ENCODE measurements around the gene PXMP2. TPM values are rescaled to one million over a fixed set of nuclear protein-coding genes. Genes with fewer than 3 reads are reported as not detected.
"Not testable (repeated sequence)": the region's sequence is repeated elsewhere in the genome, so short reads cannot be mapped to it uniquely, and the experiment has no call there.

Gene PXMP2
- total RNA-seq, 5 donors from 2014 or later (not counting 1 experiment from before 2014, with no cell fraction given), result 3.1 to 8.9 (median 6.5) TPM

- DNase-seq; H3K27me3 Mint-ChIP-seq; H3K9me3 ChIP-seq; H3K4me1 ChIP-seq (ENCODE audit: control insufficient read depth in 1 of 2, extremely low read depth in 1 of 2, insufficient read depth in 2 of 2, low read length in 2 of 2); H3K27ac ChIP-seq (ENCODE audit: low read length); H3K36me3 ChIP-seq (ENCODE audit: control insufficient read depth in 2 of 2, extremely low read depth in 1 of 2, insufficient read depth in 1 of 2, low read length in 1 of 2); ATAC-seq (replicated peaks in 1 of 4); POLR2A ChIA-PET; H3K36me3 Mint-ChIP-seq; H3K27ac Mint-ChIP-seq; H3K9me3 Mint-ChIP-seq; H3K4me3 ChIP-seq (ENCODE audit: control insufficient read depth in 1 of 2, extremely low read depth in 1 of 2, low read length in 1 of 2); H3K4me3 Mint-ChIP-seq; H3K27me3 ChIP-seq (replicated peaks in 1 of 2; ENCODE audit: control insufficient read depth in 2 of 2, extremely low read depth in 1 of 2, insufficient read depth in 2 of 2, low read length in 1 of 2): not testable (repeated sequence)
- WGBS (ENCODE audit: insufficient coverage), result 96% methylated on average over 3 of the region's 3 CpGs
- CTCF ChIA-PET, result interaction anchor here in 1 of 2 donors (0.7 kb wide), 1 partner anchor 15 kb away, joined by 3 read pairs; no protein-coding TSS in a partner anchor
- H3K4me1 Mint-ChIP-seq, result peaks cover 0 to 13% (median 4%) of the 10 kb centered on the region in 3 donors
These were observed 4.6 kb downstream of the PXMP2 start for GRCh38 chr12:132692030-132692429.

DNA sequence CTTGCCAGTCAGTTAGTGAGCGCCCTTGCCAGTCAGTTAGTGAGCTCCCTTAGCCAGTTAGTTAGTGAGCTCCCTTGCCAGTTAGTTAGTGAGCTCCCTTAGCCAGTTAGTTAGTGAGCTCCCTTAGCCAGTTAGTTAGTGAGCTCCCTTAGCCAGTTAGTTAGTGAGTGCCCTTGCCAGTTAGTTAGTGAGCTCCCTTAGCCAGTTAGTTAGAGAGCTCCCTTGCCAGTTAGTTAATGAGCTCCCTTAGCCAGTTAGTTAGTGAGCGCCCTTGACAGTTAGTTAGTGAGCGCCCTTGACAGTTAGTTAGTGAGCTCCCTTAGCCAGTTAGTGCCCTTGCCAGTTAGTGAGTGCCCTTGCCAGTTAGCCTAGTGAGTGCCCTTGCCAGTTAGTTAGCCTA is 7.5 kb downstream of the PXMP2 start:
- H3K27ac ChIP-seq (ENCODE audit: low read length); H3K4me3 Mint-ChIP-seq; H3K27me3 ChIP-seq (replicated peaks in 1 of 2; ENCODE audit: control insufficient read depth in 2 of 2, extremely low read depth in 1 of 2, insufficient read depth in 2 of 2, low read length in 1 of 2); DNase-seq; H3K27ac Mint-ChIP-seq; H3K4me3 ChIP-seq (ENCODE audit: control insufficient read depth in 1 of 2, extremely low read depth in 1 of 2, low read length in 1 of 2); ATAC-seq (replicated peaks in 1 of 4); H3K4me1 Mint-ChIP-seq; H3K9me3 Mint-ChIP-seq; H3K4me1 ChIP-seq (ENCODE audit: control insufficient read depth in 1 of 2, extremely low read depth in 1 of 2, insufficient read depth in 2 of 2, low read length in 2 of 2); H3K9me3 ChIP-seq; H3K27me3 Mint-ChIP-seq: not testable (repeated sequence)
- peaks cover 18% of the 10 kb centered on the region for H3K36me3 Mint-ChIP-seq
- WGBS (ENCODE audit: insufficient coverage), result 96% methylated on average over 3 of the region's 3 CpGs
- ChIA-PET POLR2A (interaction anchor here in 1 of 2 donors (0.6 kb wide), 2 partner anchors 9 to 34 kb away, joined by 3 to 6 read pairs; no protein-coding TSS in a partner anchor), CTCF (interaction anchor here in 1 of 2 donors (0.7 kb wide), 1 partner anchor 13 kb away, joined by 3 read pairs; no protein-coding TSS in a partner anchor)
- H3K36me3 ChIP-seq (ENCODE audit: control insufficient read depth in 2 of 2, extremely low read depth in 1 of 2, insufficient read depth in 1 of 2, low read length in 1 of 2), result peaks cover 4 to 10% of the 10 kb centered on the region in 2 donors

- Histone ChIP-seq H3K4me3 (ENCODE audit: control insufficient read depth in 1 of 2, extremely low read depth in 1 of 2, low read length in 1 of 2) (no peak overlapping the region), H3K36me3 (ENCODE audit: control insufficient read depth in 2 of 2, extremely low read depth in 1 of 2, insufficient read depth in 1 of 2, low read length in 1 of 2) (peaks cover 4 to 10% of the 10 kb centered on the region in 2 donors), H3K27ac (ENCODE audit: low read length) (no peak overlapping the region), H3K4me1 (ENCODE audit: control insufficient read depth in 1 of 2, extremely low read depth in 1 of 2, insufficient read depth in 2 of 2, low read length in 2 of 2) (no peaks in the 10 kb centered on the region), H3K27me3 (replicated peaks in 1 of 2; ENCODE audit: control insufficient read depth in 2 of 2, extremely low read depth in 1 of 2, insufficient read depth in 2 of 2, low read length in 1 of 2) (no peaks in the 10 kb centered on the region), H3K9me3 (no peaks in the 10 kb centered on the region)
- CTCF ChIA-PET, result interaction anchor here in 1 of 2 donors (0.7 kb wide), 1 partner anchor 12 kb away, joined by 3 read pairs; no protein-coding TSS in a partner anchor
- WGBS (ENCODE audit: insufficient coverage), result 97% methylated on average over 11 of the region's 12 CpGs
- ATAC-seq (replicated peaks in 1 of 4) (no peak), DNase-seq (no peak)
- Mint-ChIP-seq H3K36me3 (peaks cover 22% of the 10 kb centered on the region), H3K9me3 (no peaks in the 10 kb centered on the region), H3K4me1 (no peaks in the 10 kb centered on the region), H3K27me3 (no peaks in the 10 kb centered on the region), H3K4me3 (no peak overlapping the region), H3K27ac (no peak overlapping the region)
- POLR2A ChIA-PET, result interaction anchor here in 1 of 2 donors (0.6 kb wide), 2 partner anchors 8 to 34 kb away, joined by 3 to 6 read pairs; no protein-coding TSS in a partner anchor
These were observed 8.0 kb downstream of the PXMP2 start for GRCh38 chr12:132695431-132695830.

- Histone ChIP-seq H3K4me3 (ENCODE audit: control insufficient read depth in 1 of 2, extremely low read depth in 1 of 2, low read length in 1 of 2) (no peak overlapping the region), H3K9me3 (no peaks in the 10 kb centered on the region), H3K27me3 (replicated peaks in 1 of 2; ENCODE audit: control insufficient read depth in 2 of 2, extremely low read depth in 1 of 2, insufficient read depth in 2 of 2, low read length in 1 of 2) (no peaks in the 10 kb centered on the region), H3K36me3 (ENCODE audit: control insufficient read depth in 2 of 2, extremely low read depth in 1 of 2, insufficient read depth in 1 of 2, low read length in 1 of 2) (peaks cover 4 to 14% of the 10 kb centered on the region in 2 donors), H3K27ac (ENCODE audit: low read length) (no peak overlapping the region), H3K4me1 (ENCODE audit: control insufficient read depth in 1 of 2, extremely low read depth in 1 of 2, insufficient read depth in 2 of 2, low read length in 2 of 2) (no peaks in the 10 kb centered on the region)
- ATAC-seq (replicated peaks in 1 of 4) (no peak), DNase-seq (no peak)
- Mint-ChIP-seq H3K36me3 (peaks cover 24% of the 10 kb centered on the region), H3K27me3 (no peaks in the 10 kb centered on the region), H3K27ac (no peak overlapping the region), H3K9me3 (no peaks in the 10 kb centered on the region), H3K4me3 (no peak overlapping the region), H3K4me1 (peaks cover 0 to 2% (median 0%) of the 10 kb centered on the region in 3 donors)
- 100% methylated on average over 1 of the region's 5 CpGs for WGBS (ENCODE audit: insufficient coverage)
- ChIA-PET POLR2A (no interaction called here), CTCF (no interaction called here)
These were observed 11.0 kb downstream of the PXMP2 start for GRCh38 chr12:132698341-132698740.

GRCh38 chr12:132700212-132700822 is 12.9 kb downstream of the PXMP2 start:
- H3K27me3 Mint-ChIP-seq, result no peaks in the 10 kb centered on the region
- Histone ChIP-seq H3K36me3 (ENCODE audit: control insufficient read depth in 2 of 2, extremely low read depth in 1 of 2, insufficient read depth in 1 of 2, low read length in 1 of 2) (peaks cover 4 to 14% of the 10 kb centered on the region in 2 donors), H3K27me3 (replicated peaks in 1 of 2; ENCODE audit: control insufficient read depth in 2 of 2, extremely low read depth in 1 of 2, insufficient read depth in 2 of 2, low read length in 1 of 2) (no peaks in the 10 kb centered on the region), H3K9me3 (no peaks in the 10 kb centered on the region), H3K4me1 (ENCODE audit: control insufficient read depth in 1 of 2, extremely low read depth in 1 of 2, insufficient read depth in 2 of 2, low read length in 2 of 2) (no peaks in the 10 kb centered on the region), H3K27ac (ENCODE audit: low read length) (no peak overlapping the region), H3K4me3 (ENCODE audit: control insufficient read depth in 1 of 2, extremely low read depth in 1 of 2, low read length in 1 of 2) (no peak overlapping the region)
- ChIA-PET CTCF (no interaction called here), POLR2A (no interaction called here)
- H3K4me3 Mint-ChIP-seq, result no peak overlapping the region
- no peaks in the 10 kb centered on the region for H3K9me3 Mint-ChIP-seq
- peaks cover 0 to 5% (median 0%) of the 10 kb centered on the region in 3 donors for H3K4me1 Mint-ChIP-seq
- H3K27ac Mint-ChIP-seq, result no peak overlapping the region
- peaks cover 37% of the 10 kb centered on the region for H3K36me3 Mint-ChIP-seq
- 87% methylated on average over 5 of the region's 10 CpGs for WGBS (ENCODE audit: insufficient coverage)
- no peak for ATAC-seq (replicated peaks in 1 of 4)
- DNase-seq, result no peak

GRCh38 chr12:132702640-132703039 is 15.3 kb downstream of the PXMP2 start:
- H3K4me3 Mint-ChIP-seq, result no peak overlapping the region

More at GRCh38 chr12:132702640-132703039, 15.3 kb downstream of the PXMP2 start:
- Mint-ChIP-seq H3K36me3 (peaks cover 33% of the 10 kb centered on the region), H3K27me3 (no peaks in the 10 kb centered on the region), H3K9me3 (peaks cover 0 to 8% (median 7%) of the 10 kb centered on the region in 3 donors), H3K27ac (no peak overlapping the region), H3K4me1 (peaks cover 0 to 5% (median 2%) of the 10 kb centered on the region in 3 donors)
- ATAC-seq (replicated peaks in 1 of 4) (no peak), DNase-seq (no peak)
- ChIA-PET CTCF (no interaction called here), POLR2A (no interaction called here)
- Histone ChIP-seq H3K36me3 (ENCODE audit: control insufficient read depth in 2 of 2, extremely low read depth in 1 of 2, insufficient read depth in 1 of 2, low read length in 1 of 2) (peaks cover 0 to 5% of the 10 kb centered on the region in 2 donors), H3K9me3 (no peaks in the 10 kb centered on the region), H3K4me3 (ENCODE audit: control insufficient read depth in 1 of 2, extremely low read depth in 1 of 2, low read length in 1 of 2) (no peak overlapping the region), H3K27ac (ENCODE audit: low read length) (no peak overlapping the region), H3K4me1 (ENCODE audit: control insufficient read depth in 1 of 2, extremely low read depth in 1 of 2, insufficient read depth in 2 of 2, low read length in 2 of 2) (no peaks in the 10 kb centered on the region), H3K27me3 (replicated peaks in 1 of 2; ENCODE audit: control insufficient read depth in 2 of 2, extremely low read depth in 1 of 2, insufficient read depth in 2 of 2, low read length in 1 of 2) (no peaks in the 10 kb centered on the region)
- 77% methylated on average over 3 of the region's 4 CpGs for WGBS (ENCODE audit: insufficient coverage)

All from T-cell (primary cell).